ENCODE data around the gene COMMD7. TPM values are rescaled to one million over a fixed set of nuclear protein-coding genes. Genes with fewer than 3 reads are reported as not detected.

The COMMD7 gene
- total RNA-seq (ENCODE audit: low replicate concordance): 72.3 and 82.3 TPM in 2 replicates
- long read RNA-seq, transcript COMMD7-201 (9 exons, 1,900 nt): major isoform, 52 of 64 reads
- long read RNA-seq, transcript COMMD7-202 (9 exons, 1,343 nt): minor isoform, 9 of 64 reads
- long read RNA-seq, partial matches to known transcripts: 0 of 64 reads
- long read RNA-seq, other reads (novel, unspliced or antisense): 3 of 64 reads

- H3K9me3 Mint-ChIP-seq: no peaks in the 10 kb centered on the region
- H3K27ac Mint-ChIP-seq: peak within 1 kb of the TSS; percentile 98
- TF ChIP-seq CTCF (conservative IDR thresholded peaks at IDR 0.05): no peak
- DNase-seq (ENCODE audit: extremely low spot score, unreplicated experiment): peak; percentile 81
- peak within 1 kb of the TSS; percentile 96 for H3K4me3 Mint-ChIP-seq
- no peaks in the 10 kb centered on the region for H3K36me3 Mint-ChIP-seq
- H3K27me3 Mint-ChIP-seq: no peaks in the 10 kb centered on the region
- peaks cover 21% of the 10 kb centered on the region for H3K4me1 Mint-ChIP-seq (ENCODE audit: unreplicated experiment)
Observed at GRCh38 chr20:32743237-32744112, at the start of gene COMMD7. TSS of gene COMMD7 (minus strand) at chr20:32743467. CDS start at chr20:32743391, 76 bp downstream.

- peak; percentile 57 for TF ChIP-seq CTCF (conservative IDR thresholded peaks at IDR 0.05)
- H3K27me3 Mint-ChIP-seq: no peaks in the 10 kb centered on the region
- H3K9me3 Mint-ChIP-seq: no peaks in the 10 kb centered on the region
- peaks cover 3% of the 10 kb centered on the region for H3K36me3 Mint-ChIP-seq
- no peak overlapping the region for H3K4me3 Mint-ChIP-seq
- H3K4me1 Mint-ChIP-seq (ENCODE audit: unreplicated experiment): peaks cover 18% of the 10 kb centered on the region
- DNase-seq (ENCODE audit: extremely low spot score, unreplicated experiment): no peak
- no peak overlapping the region for H3K27ac Mint-ChIP-seq
Observed at GRCh38 chr20:32792731-32793458, 49.6 kb upstream of the COMMD7 start.

GRCh38 chr20:32792316-32792715, 49.0 kb upstream of the COMMD7 start:
- DNase-seq (ENCODE audit: extremely low spot score, unreplicated experiment): no peak
- H3K27ac Mint-ChIP-seq: peak overlapping the region; percentile 38

GRCh38 chr20:32790751-32791057, 47.4 kb upstream of the COMMD7 start:
- Mint-ChIP-seq H3K4me3 (no peak overlapping the region), H3K36me3 (peaks cover 7% of the 10 kb centered on the region), H3K9me3 (no peaks in the 10 kb centered on the region), H3K4me1 (ENCODE audit: unreplicated experiment) (peaks cover 12% of the 10 kb centered on the region), H3K27ac (no peak overlapping the region), H3K27me3 (no peaks in the 10 kb centered on the region)
- DNase-seq (ENCODE audit: extremely low spot score, unreplicated experiment): no peak
- no peak for TF ChIP-seq CTCF (conservative IDR thresholded peaks at IDR 0.05)

More at GRCh38 chr20:32792316-32792715, 49.0 kb upstream of the COMMD7 start:
- H3K27me3 Mint-ChIP-seq: no peaks in the 10 kb centered on the region
- TF ChIP-seq CTCF (conservative IDR thresholded peaks at IDR 0.05): no peak
- no peaks in the 10 kb centered on the region for H3K9me3 Mint-ChIP-seq
- H3K4me1 Mint-ChIP-seq (ENCODE audit: unreplicated experiment): peaks cover 18% of the 10 kb centered on the region
- H3K36me3 Mint-ChIP-seq: peaks cover 7% of the 10 kb centered on the region
- H3K4me3 Mint-ChIP-seq: no peak overlapping the region

GRCh38 chr20:32789896-32790750, 46.9 kb upstream of the COMMD7 start:
- peak overlapping the region; percentile 6 for H3K27ac Mint-ChIP-seq
- peak; percentile 100 for TF ChIP-seq CTCF (conservative IDR thresholded peaks at IDR 0.05)
- peak; percentile 84 for DNase-seq (ENCODE audit: extremely low spot score, unreplicated experiment)
- no peak overlapping the region for H3K4me3 Mint-ChIP-seq
- peaks cover 7% of the 10 kb centered on the region for H3K36me3 Mint-ChIP-seq
- no peaks in the 10 kb centered on the region for H3K9me3 Mint-ChIP-seq
- peaks cover 12% of the 10 kb centered on the region for H3K4me1 Mint-ChIP-seq (ENCODE audit: unreplicated experiment)
- H3K27me3 Mint-ChIP-seq: no peaks in the 10 kb centered on the region

All from type B pancreatic cell (in vitro differentiated cells).